Embryonic facial prominence (tissue), 1 donor: ENCODE measurements around the gene RASA4.
"Not testable (repeated sequence)": the region's sequence is repeated elsewhere in the genome, so short reads cannot be mapped to it uniquely, and the experiment has no call there.

Source experiments
- DNase-seq: peaks from one replicate; pipeline ENCODE4 v3.0.0-alpha.2; 2016; ENCODE audit errors: extremely low spot score

Gene RASA4

GRCh38 chr7:102616507-102617125, at the start of gene RASA4:
TSS of gene RASA4 (minus strand) at chr7:102616756. CDS start at chr7:102616689, 67 bp downstream.
- DNase-seq = peak; percentile 5

DNA sequence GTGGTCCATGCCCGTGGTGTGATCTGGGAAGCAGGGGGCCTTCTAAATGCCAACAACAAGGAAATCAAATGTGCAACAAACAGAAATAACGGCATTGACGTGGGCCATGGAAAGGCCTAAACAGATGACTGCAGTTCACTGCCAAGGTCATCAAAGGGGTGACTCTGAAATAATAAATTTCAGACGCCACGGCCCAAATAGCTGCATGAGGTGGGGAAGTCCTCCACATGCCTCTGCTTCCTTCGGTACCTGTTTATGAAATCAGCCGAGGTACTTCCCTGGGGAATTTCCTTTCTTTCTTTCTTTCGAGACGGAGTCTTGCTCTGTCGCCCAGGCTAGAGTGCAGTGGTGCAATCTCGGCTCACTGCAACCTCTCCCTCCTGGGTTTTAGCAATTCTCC, 48.2 kb upstream of the RASA4 start:
- DNase-seq = not testable (repeated sequence)

DNA sequence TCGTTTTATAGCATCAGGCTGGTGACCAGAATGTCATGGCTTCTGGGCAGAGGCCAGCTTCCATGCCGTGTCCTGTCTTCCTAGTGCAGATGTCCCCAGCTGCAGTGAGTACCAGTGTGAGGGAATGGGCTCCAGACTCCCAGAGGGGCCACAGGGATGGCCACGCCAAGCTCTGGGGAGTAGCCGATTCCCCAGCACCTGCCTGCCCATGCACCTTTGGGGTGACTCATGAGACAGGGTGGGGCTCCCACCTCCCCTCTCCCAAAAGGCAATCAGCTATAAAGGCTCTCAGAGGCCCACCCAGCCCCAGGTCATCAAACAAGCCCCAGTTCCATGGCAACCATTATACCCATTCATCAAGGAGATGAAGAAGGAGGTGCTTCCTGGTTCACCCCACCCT, 33.4 kb upstream of the RASA4 start, which contains the start of gene SPDYE2B:
SPDYE2B (plus strand) TSS at position 396 of the 400 bp plus-strand sequence. CDS start 2,030 bp downstream, outside the sequence.
- DNase-seq = not testable (repeated sequence)

- not testable (repeated sequence) for DNase-seq
Measured at GRCh38 chr7:102647813-102648212, 31.3 kb upstream of the RASA4 start.

- DNase-seq = not testable (repeated sequence)
Measured at GRCh38 chr7:102643404-102643803, 26.8 kb upstream of the RASA4 start.

- DNase-seq = not testable (repeated sequence)
Measured at GRCh38 chr7:102642691-102643090, 26.1 kb upstream of the RASA4 start, which contains the start of gene UPK3BL1. TSS of gene UPK3BL1 (minus strand) at chr7:102642791. CDS start at chr7:102642741, 50 bp downstream.

DNA sequence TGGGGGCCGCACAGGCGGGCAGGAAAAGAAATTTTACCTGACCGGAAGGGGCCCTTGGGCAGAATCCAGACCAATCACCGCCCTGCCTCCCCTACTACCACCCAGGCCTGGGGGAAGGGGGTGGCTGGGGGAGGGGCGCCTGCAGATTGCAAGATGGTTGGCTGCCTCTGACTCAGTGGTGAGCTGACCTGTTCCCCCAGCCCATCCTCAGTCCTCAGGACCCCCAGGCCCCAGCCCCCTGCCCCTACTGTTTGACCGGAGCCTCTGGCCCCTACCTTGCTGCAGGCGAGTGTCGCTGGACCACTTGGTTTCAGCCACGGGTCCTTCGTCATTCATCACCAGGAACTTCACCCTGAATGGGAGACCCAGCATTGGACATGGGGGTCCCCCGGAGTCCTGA, 22.3 kb upstream of the RASA4 start:
- not testable (repeated sequence) for DNase-seq

DNA sequence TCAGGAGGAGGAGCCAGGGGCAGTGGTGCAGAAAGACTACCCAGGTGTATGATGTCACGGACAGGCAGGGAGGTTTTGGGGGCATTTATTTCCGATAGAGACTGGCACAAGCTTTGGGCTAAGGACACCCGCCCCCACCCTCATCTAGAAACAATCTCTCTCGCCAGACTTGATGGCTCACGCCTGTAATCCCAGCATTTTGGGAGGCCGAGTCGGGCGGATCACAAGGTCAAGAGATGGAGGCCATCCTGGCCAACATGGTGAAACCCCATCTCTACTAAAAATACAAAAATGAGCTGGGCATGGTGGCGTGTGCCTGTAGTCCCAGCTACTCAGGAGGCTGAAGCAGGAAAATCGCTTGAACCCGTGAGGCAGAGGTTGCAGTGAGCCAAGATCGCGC, 20.4 kb upstream of the RASA4 start:
- not testable (repeated sequence) for DNase-seq

DNA sequence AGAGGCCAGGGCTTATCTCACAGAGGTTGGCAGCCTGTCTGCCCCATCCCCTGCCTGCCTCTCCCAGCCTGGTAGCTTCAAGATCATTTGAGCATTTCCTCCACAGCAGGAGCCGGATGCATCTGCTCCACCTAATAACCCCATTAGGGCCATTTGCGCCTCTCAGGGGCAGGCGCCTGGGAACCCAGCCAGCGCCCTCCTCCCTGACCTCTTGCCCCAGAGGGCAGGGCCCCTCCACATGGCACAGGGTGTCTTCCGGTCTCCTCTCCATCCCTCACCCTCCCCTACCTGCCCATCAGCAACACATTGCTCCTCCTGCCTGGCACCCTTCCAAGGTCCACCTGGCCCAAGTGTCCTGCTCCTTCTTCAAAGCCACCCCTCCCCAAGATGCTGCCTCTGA, 18.8 kb upstream of the RASA4 start:
- not testable (repeated sequence) for DNase-seq

- not testable (repeated sequence) for DNase-seq
Measured at GRCh38 chr7:102634299-102634698, 17.7 kb upstream of the RASA4 start.

- DNase-seq = not testable (repeated sequence)
Measured at GRCh38 chr7:102630622-102631021, 14.1 kb upstream of the RASA4 start.

- not testable (repeated sequence) for DNase-seq
Measured at GRCh38 chr7:102627271-102627904, 10.8 kb upstream of the RASA4 start.

DNA sequence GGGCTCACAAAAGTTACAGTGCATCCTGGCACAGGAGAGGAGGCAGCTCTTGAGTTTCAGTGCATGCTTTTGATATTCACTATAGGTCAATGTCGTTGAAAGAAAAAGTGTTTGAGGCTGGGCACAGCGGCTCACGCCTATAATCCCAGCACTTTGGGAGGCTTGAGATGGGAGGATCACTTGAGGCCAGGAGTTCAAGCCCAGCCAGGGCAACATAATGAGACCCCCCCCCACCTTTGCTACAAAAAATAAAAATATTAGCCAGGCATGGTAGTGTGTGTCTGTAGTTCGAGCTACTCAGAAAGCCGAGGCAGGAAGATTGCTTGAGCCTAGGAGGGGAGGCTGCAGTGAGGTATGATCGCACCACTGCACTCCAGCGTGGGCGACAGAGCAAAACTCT, 1.6 kb upstream of the RASA4 start:
- not testable (repeated sequence) for DNase-seq

- DNase-seq = not testable (repeated sequence)
Measured at GRCh38 chr7:102615930-102616329, 626 bp downstream of the RASA4 start.

DNA sequence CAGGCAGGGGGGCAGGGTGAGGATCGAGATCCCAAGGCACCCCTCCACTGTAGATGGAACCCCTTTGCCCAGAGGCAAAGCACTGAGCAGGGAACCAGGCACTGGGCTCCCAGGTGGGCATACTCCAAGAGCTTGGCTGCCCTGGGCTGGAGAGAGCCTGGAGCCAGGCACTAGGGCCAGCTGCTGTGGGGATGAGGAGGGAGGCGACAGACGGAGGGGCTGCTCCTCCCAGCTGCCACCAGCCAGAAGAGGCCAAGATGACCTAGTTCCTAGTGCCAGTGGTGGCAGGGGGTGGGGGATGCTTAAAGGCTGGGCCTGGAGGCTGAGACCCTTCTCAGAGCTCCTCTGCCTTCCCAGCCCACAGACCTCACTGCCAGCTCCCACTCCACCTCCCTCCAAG, 1.7 kb downstream of the RASA4 start:
- DNase-seq = not testable (repeated sequence)

GRCh38 chr7:102614346-102614697, 2.2 kb downstream of the RASA4 start:
- not testable (repeated sequence) for DNase-seq

DNA sequence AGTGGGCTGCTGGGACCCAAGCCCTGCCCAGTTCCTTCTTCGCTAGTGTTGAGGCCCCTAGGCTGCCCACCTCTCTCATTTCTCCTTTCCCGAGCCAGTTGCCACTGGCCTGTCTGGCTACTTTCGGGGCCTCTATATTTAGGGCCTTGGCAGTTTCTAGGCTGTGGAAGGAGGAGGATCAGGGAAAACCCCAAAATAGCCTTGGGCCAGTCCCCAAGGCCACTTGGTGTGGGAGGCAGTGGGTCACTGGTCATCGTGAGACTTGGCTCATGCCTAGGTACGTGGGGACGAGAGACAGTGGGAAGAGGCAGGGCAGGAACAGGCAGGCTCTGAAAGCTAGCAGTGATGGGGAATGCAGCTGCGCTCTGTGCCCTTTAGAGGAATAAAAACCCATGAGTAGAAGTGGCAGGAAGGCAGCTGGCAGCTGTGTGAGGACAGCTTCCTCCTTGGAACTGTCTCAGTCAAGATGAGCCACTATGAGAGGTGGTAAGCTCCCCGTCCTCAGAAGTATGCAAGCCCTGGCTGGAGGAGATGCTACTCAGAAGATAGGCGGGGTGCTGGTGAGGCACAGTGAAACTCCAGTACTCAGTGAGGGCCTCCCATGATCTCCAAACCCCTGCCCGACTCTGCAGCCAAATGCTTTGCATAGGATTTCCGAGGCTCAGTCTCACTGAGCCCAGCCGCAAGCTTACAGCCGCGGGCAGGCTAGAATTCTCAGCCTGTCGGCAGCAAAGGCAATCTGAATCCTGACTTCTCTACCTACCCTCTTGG, 2.8 kb downstream of the RASA4 start:
- not testable (repeated sequence) for DNase-seq

- peak; percentile 6 for DNase-seq
Measured at GRCh38 chr7:102611675-102612325, 4.8 kb downstream of the RASA4 start.

DNA sequence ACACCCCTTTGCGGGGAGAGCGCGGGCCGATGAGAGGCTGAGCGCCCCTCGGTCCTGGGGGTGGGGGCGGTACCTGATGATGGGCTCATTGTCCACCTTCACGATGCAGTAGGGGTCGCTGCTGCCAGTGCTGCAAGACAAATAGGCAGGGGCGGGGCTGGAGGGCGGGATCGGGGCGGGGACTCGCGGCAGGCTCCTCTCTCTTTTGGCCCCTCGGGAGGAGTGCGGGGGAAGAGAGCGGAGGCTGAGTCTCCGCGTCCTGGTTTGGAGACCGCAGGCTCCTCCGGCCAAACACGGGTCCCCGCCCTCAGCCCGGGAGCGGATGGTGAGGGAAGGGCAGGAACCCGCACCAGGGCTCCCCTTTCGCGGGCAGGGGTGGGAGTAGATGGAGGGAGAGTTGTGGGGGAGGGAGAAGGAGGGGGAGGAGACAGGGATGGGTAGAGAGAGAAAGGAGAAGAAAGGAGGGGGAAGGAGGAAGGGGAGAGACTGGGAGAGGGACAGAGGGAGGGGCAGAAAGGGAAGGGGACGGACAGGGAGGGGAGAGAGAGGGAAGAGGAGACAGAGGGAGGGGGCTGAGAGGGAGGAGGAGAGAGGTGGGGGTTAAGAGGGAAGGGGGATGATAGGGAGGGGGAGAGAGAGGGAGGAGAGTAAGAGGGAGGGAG, 5.4 kb downstream of the RASA4 start:
- DNase-seq = not testable (repeated sequence)

DNA sequence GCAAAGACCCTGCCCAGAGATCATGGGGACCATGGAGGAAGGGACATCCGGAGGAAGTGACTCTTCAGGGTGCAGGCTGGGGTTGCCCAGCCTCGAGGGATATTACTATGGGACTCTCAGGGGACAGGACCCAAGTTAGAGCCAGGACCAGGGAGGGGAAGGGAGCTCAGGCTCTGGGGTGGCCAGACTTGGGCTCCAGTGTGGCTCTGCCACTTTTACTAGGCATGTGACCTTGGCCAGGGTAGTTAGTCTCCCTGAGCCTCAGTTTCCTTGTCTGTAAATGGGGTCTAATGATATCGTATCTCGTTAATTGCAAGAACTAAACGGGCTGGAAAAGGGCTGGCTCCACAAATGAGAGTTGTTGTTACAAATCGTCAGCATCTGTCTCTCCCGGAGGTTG, 6.1 kb downstream of the RASA4 start:
- not testable (repeated sequence) for DNase-seq

DNA sequence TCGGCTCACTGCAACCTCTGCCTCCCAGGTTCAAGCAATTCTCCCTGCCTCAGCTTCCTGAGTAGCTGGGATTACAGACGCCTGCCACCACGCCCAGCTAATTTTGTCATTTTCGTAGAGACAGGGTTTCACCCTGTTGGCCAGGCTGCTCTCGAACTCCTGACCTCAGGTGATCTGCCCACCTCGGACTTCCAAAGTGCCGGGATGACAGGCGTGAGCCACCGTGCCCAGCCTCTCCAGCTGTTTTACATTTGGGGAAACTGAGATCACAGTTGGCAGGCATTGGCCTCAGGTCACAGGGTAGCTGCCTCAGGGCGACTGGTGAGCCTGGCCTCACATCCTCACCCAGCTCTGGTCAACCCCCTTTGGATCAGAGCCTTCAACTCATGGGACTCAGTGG, 6.8 kb downstream of the RASA4 start:
- DNase-seq = not testable (repeated sequence)
